Mucosa of descending colon (tissue), 3 donors: ENCODE data around the gene GPC6. TPM values are rescaled to one million over a fixed set of nuclear protein-coding genes. Genes with fewer than 3 reads are reported as not detected.
"Not testable (repeated sequence)": the region's sequence is repeated elsewhere in the genome, so short reads cannot be mapped to it uniquely, and the experiment has no call there.

ENCODE experiments used
- ATAC-seq: fragments of 200-7000 bp; cut with Tn5 transposase; one replicate; pipeline ENCODE4 v1.9.1; 2020; ENCODE audit warnings: mild to moderate bottlenecking, moderate library complexity
- DNase-seq, 3 donors: peaks; one replicate each; pipeline ENCODE4 v3.0.0-alpha.2; 2020
- H3K36me3 ChIP-seq: fragments of 200-600 bp; one replicate; pipeline ENCODE4 v1.8.0; 2021; ENCODE audit warnings: low read depth, mild to moderate bottlenecking
- H3K4me1 ChIP-seq: fragments of 200-600 bp; one replicate; pipeline ENCODE4 v1.8.0; 2021; ENCODE audit warnings: low read depth, mild to moderate bottlenecking
- H3K4me3 ChIP-seq: fragments of 200-600 bp; one replicate; pipeline ENCODE4 v1.8.0; 2021; ENCODE audit warnings: mild to moderate bottlenecking
- H3K9me3 ChIP-seq: fragments of 200-600 bp; one replicate; pipeline ENCODE4 v1.8.0; 2021; ENCODE audit warnings: mild to moderate bottlenecking
- intact Hi-C, 2 donors: fragments of 100-400 bp; cut with DNase I in 1 of 2; cut with micrococcal nuclease in 1 of 2; formaldehyde crosslinking; loops; one replicate each; pipeline versions ENCODE4 v1.11.0 to v1.11.1; 2022; cut with DNase I, micrococcal nuclease
- total RNA-seq, 3 donors: library from RNA; stranded (reverse); fragmentation: NEBNext Ultra II Directional in 2 of 3; extraction: Animal tissue kit (Norgen Biotek cat#: 25700) in 2 of 3; gene quantifications; one replicate each; pipeline versions ENCODE4 v1.2.1 to v1.2.4, GENCODE V29; 2021 to 2023
- TF ChIP-seq, protein P1 (sequence below): fragments of 200-600 bp; IDR thresholded peaks from one replicate; pipeline ENCODE4 v1.8.0; 2022; ENCODE audit warnings: antibody characterized with exemption, mild to moderate bottlenecking
- donor health status: DM: no; HTN: no; CAD: no; lungs with moderate emphysema.
- donor health status: DM: no; HTN: no; CAD: no.
- donor health status: DM: no; HTN: yes; CAD: no.

GPC6 gene
- total RNA-seq, 3 donors from 2014 or later, result 2.7 to 11.3 (median 7.5) TPM

DNA sequence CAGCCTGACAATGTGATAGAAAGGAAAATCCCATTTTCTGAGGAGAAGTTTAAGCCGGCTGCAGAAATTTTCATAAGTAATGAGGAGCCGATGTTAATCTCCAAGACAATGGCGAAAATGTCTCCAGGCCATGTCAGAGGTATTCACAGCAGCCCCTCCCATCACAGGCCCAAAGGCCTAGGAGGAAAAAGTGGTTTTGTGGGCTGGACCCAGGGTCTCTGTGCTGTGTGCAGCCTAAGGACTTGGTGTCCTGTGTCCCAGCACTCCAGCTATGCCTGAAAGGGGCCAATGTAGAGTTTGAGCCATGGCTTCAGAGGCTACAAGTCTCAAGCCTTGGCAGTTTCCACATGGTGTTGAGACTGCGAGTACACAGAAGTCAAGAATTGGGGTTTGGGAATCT, 32.9 kb upstream of the GPC6 start:
- no peak overlapping the region for H3K4me3 ChIP-seq
- intact Hi-C loops, result no loop called here
- no peak for DNase-seq
- ATAC-seq, result no peak
- H3K9me3 ChIP-seq, result no peaks in the 10 kb centered on the region
- TF ChIP-seq, protein P1, sequence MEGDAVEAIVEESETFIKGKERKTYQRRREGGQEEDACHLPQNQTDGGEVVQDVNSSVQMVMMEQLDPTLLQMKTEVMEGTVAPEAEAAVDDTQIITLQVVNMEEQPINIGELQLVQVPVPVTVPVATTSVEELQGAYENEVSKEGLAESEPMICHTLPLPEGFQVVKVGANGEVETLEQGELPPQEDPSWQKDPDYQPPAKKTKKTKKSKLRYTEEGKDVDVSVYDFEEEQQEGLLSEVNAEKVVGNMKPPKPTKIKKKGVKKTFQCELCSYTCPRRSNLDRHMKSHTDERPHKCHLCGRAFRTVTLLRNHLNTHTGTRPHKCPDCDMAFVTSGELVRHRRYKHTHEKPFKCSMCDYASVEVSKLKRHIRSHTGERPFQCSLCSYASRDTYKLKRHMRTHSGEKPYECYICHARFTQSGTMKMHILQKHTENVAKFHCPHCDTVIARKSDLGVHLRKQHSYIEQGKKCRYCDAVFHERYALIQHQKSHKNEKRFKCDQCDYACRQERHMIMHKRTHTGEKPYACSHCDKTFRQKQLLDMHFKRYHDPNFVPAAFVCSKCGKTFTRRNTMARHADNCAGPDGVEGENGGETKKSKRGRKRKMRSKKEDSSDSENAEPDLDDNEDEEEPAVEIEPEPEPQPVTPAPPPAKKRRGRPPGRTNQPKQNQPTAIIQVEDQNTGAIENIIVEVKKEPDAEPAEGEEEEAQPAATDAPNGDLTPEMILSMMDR, result no peak
- H3K36me3 ChIP-seq, result no peaks in the 10 kb centered on the region
- H3K4me1 ChIP-seq, result no peaks in the 10 kb centered on the region

DNA sequence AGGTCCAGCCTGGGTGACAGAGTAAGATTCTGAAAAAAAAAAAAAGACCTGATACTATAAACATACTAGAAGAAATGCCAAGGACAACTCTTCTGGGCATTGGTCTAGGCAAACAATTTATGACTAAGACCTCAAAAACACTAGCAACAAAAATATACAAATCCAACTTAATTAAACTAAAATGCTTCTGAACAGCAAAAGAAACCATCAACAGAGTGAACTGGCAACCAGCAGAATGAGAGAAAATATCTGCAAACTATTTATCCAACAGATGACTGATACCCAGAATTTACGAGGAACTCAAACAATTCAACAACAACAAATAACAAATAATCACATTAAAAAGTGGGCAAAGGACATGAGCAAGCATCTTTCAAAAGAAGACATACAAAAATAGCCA, 26.8 kb upstream of the GPC6 start:
- Histone ChIP-seq H3K9me3 (no peaks in the 10 kb centered on the region), H3K4me3 (no peak overlapping the region), H3K36me3 (no peaks in the 10 kb centered on the region), H3K4me1 (no peaks in the 10 kb centered on the region)
- ATAC-seq, result no peak
- DNase-seq, result no peak
- TF ChIP-seq, protein P1, result no peak
- intact Hi-C loops, result no loop called here

- Histone ChIP-seq H3K36me3 (no peaks in the 10 kb centered on the region), H3K4me1 (no peaks in the 10 kb centered on the region), H3K9me3 (no peaks in the 10 kb centered on the region), H3K4me3 (no peak overlapping the region)
- no peak for DNase-seq
- ATAC-seq, result no peak
- TF ChIP-seq, protein P1, result no peak
- intact Hi-C loops, result no loop called here
These were observed 26.0 kb upstream of the GPC6 start for GRCh38 chr13:93200626-93201025.

DNA sequence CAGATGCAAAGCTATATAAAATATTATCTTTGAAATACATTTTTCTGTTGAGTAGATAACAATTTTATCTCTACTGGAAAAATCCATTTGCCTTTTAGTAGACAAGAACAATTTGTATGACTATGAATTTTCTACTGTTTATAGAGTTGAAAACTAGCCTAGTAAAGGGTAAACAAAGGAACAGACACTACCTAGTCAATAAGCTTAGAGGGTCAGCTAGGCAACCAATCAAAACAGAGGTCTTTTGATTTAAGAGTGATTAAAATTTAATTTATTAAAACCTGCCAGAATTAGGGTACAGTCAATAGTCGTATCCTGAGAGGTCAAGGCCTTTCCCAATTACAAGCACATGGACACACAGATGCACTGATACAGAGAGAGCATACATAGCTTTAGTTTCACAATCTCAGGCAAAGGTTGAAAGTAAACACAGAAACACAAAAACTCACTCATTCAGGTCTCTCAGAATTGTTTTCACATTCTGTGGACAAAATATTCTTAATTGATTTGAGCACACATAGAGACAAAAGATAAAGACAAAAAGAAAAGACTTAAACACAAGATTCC, 24.5 kb upstream of the GPC6 start:
- TF ChIP-seq, protein P1, result no peak
- Histone ChIP-seq H3K4me3 (no peak overlapping the region), H3K36me3 (no peaks in the 10 kb centered on the region), H3K9me3 (no peaks in the 10 kb centered on the region), H3K4me1 (no peaks in the 10 kb centered on the region)
- ATAC-seq, result no peak
- intact Hi-C loops, result no loop called here
- no peak for DNase-seq

DNA sequence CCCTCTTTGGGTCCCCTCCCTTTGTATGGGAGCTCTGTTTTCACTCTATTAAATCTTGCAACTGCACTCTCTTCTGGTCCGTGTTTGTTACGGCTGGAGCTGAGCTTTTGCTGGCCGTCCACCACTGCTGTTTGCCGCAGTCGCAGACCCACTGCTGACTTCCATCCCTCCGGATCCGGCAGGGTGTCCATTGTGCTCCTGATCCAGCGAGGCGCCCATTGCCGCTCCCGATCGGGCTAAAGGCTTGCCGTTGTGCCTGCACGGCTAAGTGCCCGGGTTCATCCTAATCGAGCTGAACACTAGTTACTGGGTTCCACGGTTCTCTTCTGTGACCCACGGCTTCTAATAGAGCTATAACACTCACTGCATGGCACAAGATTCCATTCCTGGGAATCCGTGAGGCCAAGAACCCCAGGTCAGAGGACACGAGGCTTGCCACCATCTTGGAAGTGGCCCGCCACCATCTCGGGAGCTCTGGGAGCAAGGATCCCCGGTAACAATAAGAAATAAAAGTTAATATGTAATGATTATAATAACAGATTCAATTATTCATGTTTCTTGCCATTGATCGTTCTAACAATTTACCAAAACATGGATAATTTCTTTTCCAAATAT, 19.7 kb upstream of the GPC6 start:
- intact Hi-C loops, H3K9me3 ChIP-seq, ATAC-seq, H3K4me3 ChIP-seq, H3K36me3 ChIP-seq, H3K4me1 ChIP-seq, DNase-seq: not testable (repeated sequence)

GRCh38 chr13:93216122-93216521, 10.5 kb upstream of the GPC6 start:
- H3K4me1 ChIP-seq, result no peaks in the 10 kb centered on the region
- H3K36me3 ChIP-seq, result no peaks in the 10 kb centered on the region
- intact Hi-C loops, result no loop called here
- ATAC-seq (no peak), DNase-seq (no peak)
- TF ChIP-seq, protein P1, result no peak
- H3K4me3 ChIP-seq, result no peak overlapping the region
- no peaks in the 10 kb centered on the region for H3K9me3 ChIP-seq
